HepG2 (cell line): ENCODE results near the gene GPR39. TPM values are rescaled to one million over a fixed set of nuclear protein-coding genes. Genes with fewer than 3 reads are reported as not detected.

Experiments used
- FOXO4 ChIP-seq: sonication (generic); formaldehyde crosslinking; conservative IDR thresholded peaks from 2 replicates; pipeline ENCODE4 v1.8.1; 2023; ENCODE audit warnings: missing genetic modification reagents
- MIER2 ChIP-seq: IDR thresholded peaks from 2 replicates; pipeline ENCODE4 v1.6.1; 2016; ENCODE audit warnings: missing biosample characterization, missing genetic modification reagents
- NFAT5 ChIP-seq: sonication (generic); formaldehyde crosslinking; IDR thresholded peaks from 2 replicates; pipeline ENCODE4 v1.4.0; 2020; ENCODE audit warnings: missing genetic modification reagents
- NR2F6 ChIP-seq, 2 experiments: IDR thresholded peaks; 2 replicates each; pipeline ENCODE4 v1.6.1; 2016; ENCODE audit warnings: antibody characterized with exemption in 1 of 2, mild to moderate bottlenecking in 1 of 2
- ZBTB7A ChIP-seq: sonication (generic); formaldehyde crosslinking; IDR thresholded peaks from 2 replicates; pipeline ENCODE4 v1.8.0; 2022; ENCODE audit warnings: mild to moderate bottlenecking, missing genetic modification reagents
- ZEB1 ChIP-seq: IDR thresholded peaks from 2 replicates; pipeline ENCODE4 v1.6.1; 2012; ENCODE audit warnings: mild to moderate bottlenecking, low read depth, inconsistent platforms; ENCODE audit not compliant: insufficient replicate concordance
- ZFY ChIP-seq: sonication (generic); formaldehyde crosslinking; IDR thresholded peaks from 2 replicates; pipeline ENCODE4 v1.4.0; 2020; ENCODE audit warnings: missing genetic modification reagents
- ZNF589 ChIP-seq: sonication (generic); formaldehyde crosslinking; conservative IDR thresholded peaks from 2 replicates; pipeline ENCODE4 v1.8.0; 2022; ENCODE audit warnings: mild to moderate bottlenecking, moderate library complexity, missing genetic modification reagents
- ZNF639 ChIP-seq: conservative IDR thresholded peaks from 2 replicates; pipeline ENCODE4 v1.6.1; 2018; ENCODE audit warnings: missing genetic modification reagents
- ZNF891 ChIP-seq: sonication (generic); formaldehyde crosslinking; IDR thresholded peaks from 2 replicates; pipeline ENCODE4 v1.5.0; 2020; ENCODE audit warnings: mild to moderate bottlenecking, missing genetic modification reagents
- polyA plus RNA-seq, 8 experiments: library from polyadenylated mRNA; depleted of rRNA in 3 of 8; stranded (reverse) in 7 of 8; unstranded in 1 of 8; fragments of >200 nt; fragmentation: Illumina TruSeq in 4 of 8; extraction: Trizol in 4 of 8; gene quantifications; 2 replicates each; pipeline versions ENCODE4 v1.2.1 to v1.2.3, GENCODE V29; 2011 to 2016; ENCODE audit warnings: low read depth in 4 of 8, missing spikeins in 1 of 8, mixed read lengths in 1 of 8; ENCODE audit not compliant: insufficient read depth in 1 of 8
- total RNA-seq, 5 experiments: library from RNA; depleted of rRNA; stranded (reverse); fragments of >200 nt; fragmentation: Illumina TruSeq; extraction: Trizol; gene quantifications; 2 replicates each; pipeline ENCODE4 v1.2.3, GENCODE V29; 2016; ENCODE audit warnings: low read depth in 1 of 5

The GPR39 gene
- total and polyA plus RNA-seq, 2 of the 13 experiments (the other 11 are each of a cell fraction or from before 2014, with no cell fraction given): 0.16 to 0.62 TPM

- TF ChIP-seq ZNF589: no peak
- no peak for TF ChIP-seq NR2F6 (IDR thresholded peaks at IDR 0.05)
- TF ChIP-seq NR2F6 (CRISPR knock-in tag; IDR thresholded peaks at IDR 0.05): 0 out of 2 replicates have a peak, but pooled peaks have one; percentile 1
- TF ChIP-seq ZNF639 (CRISPR knock-in tag): 0 out of 2 replicates have a peak, but pooled peaks have one; percentile 7
- TF ChIP-seq ZEB1: peak; percentile 51
- peak; percentile 13; the same call in 1 of the 2 replicates for TF ChIP-seq ZNF891 (CRISPR knock-in tag)
- no peak for TF ChIP-seq ZFY (CRISPR knock-in tag)
- no peak for TF ChIP-seq FOXO4
- 0 out of 2 replicates have a peak, but pooled peaks have one; percentile 31 for TF ChIP-seq ZBTB7A
- TF ChIP-seq NFAT5 (CRISPR knock-in tag): 0 out of 2 replicates have a peak, but pooled peaks have one; percentile 53
- 0 out of 2 replicates have a peak, but pooled peaks have one; percentile 7 for TF ChIP-seq MIER2 (CRISPR knock-in tag)
These were observed at the start of gene GPR39 (continued) for GRCh38 chr2:132416723-132417395.
